Fibroblast of mammary gland (primary cell): ENCODE measurements around the gene TVP23A.
"Not testable (repeated sequence)": the region's sequence is repeated elsewhere in the genome, so short reads cannot be mapped to it uniquely, and the experiment has no call there.

Experiments
- DNase-seq: peaks from one replicate; pipeline ENCODE4 v3.0.0-alpha.2; 2010; ENCODE audit warnings: low read depth
- H3K4me3 ChIP-seq: 2 replicates; pipeline ENCODE4 v1.5.1; 2011; ENCODE audit warnings: low read depth, mild to moderate bottlenecking, low read length, moderate library complexity; ENCODE audit not compliant: control insufficient read depth
- TF ChIP-seq, protein P1 (sequence below): conservative IDR thresholded peaks from 2 replicates; pipeline ENCODE4 v1.5.1; 2011; ENCODE audit warnings: low read depth, low read length, inconsistent platforms; ENCODE audit not compliant: control insufficient read depth, insufficient read depth

Gene TVP23A

DNA sequence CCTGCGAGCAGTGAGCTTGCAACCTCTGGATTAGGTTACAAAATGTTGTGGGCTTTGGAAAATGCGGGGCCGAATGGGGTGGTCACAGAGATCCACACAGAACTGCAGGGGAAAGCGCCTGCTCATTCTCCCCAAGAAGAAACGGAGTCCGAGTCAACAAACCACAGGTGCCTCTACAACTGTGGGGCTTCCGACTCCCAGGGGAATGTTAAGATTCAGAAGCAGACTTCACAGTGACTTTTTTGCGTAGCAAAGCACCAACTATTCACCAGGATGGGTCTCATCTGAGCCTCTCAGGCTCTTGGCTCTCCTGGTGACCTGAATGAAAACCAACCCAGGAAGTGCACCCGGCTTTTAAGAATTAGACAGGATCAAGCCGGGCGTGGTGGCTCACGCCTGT lies 41.2 kb downstream of the TVP23A start:
- TF ChIP-seq, protein P1, sequence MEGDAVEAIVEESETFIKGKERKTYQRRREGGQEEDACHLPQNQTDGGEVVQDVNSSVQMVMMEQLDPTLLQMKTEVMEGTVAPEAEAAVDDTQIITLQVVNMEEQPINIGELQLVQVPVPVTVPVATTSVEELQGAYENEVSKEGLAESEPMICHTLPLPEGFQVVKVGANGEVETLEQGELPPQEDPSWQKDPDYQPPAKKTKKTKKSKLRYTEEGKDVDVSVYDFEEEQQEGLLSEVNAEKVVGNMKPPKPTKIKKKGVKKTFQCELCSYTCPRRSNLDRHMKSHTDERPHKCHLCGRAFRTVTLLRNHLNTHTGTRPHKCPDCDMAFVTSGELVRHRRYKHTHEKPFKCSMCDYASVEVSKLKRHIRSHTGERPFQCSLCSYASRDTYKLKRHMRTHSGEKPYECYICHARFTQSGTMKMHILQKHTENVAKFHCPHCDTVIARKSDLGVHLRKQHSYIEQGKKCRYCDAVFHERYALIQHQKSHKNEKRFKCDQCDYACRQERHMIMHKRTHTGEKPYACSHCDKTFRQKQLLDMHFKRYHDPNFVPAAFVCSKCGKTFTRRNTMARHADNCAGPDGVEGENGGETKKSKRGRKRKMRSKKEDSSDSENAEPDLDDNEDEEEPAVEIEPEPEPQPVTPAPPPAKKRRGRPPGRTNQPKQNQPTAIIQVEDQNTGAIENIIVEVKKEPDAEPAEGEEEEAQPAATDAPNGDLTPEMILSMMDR, result no peak
- H3K4me3 ChIP-seq, result no peak overlapping the region
- no peak for DNase-seq

DNA sequence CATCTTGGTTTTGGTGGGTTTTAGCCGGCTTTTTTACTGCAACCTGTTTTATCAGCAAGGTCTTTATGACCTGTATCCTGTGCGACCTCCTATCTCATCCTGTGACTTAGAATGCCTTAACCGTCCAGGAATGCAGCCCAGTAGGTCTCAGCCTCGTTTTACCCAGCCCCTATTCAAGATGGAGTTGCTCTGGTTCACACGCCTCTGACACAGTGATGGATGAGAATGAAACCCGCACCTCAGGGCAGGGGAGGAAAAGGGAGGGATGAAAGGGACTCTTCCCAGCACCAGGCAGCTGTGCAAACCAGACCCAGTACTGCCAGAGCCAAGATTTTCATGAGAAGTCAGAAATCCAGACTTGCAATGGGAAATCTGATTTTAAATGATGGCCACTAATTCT lies 41.7 kb downstream of the TVP23A start:
- not testable (repeated sequence) for DNase-seq, H3K4me3 ChIP-seq

DNA sequence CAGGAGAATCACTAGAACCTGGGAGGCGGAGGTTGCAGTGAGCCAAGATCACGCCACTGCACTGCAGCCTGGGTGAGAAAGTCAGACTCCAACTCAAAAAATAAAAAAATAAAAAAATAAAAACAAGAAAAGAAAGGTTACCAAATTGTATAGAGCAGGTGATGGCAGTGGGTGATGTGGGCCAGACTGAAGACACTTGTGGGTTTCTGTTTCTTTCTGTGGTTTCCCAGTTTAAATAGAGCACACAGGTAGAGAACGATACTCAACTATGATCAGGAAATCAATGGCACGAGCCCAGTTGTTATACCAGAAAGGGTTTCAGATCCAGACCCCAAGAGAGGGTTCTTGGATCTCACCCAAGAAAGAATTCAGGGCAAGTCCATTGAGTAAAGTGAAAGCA lies 42.3 kb downstream of the TVP23A start:
- H3K4me3 ChIP-seq, result no peak overlapping the region
- DNase-seq, result no peak
- TF ChIP-seq, protein P1, result no peak

DNA sequence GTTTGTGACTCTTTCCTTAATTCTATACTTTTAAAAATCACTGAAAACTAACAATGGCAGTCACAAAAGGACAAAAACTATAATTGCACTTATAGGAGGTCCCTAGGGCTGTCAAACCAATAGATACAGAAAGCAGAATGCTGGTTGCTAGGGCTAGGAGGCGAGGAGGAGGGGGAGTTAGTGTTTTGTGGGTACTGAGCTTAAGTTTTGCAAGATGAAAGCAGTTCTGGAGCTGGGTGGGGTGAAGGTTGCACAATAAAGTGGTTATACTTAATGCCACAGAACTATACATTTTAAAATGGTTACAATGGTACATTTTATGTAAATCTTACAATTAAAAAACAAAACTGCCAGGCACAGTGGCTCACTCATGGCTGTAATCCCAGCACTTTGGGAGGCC lies 47.7 kb downstream of the TVP23A start:
- TF ChIP-seq, protein P1, result no peak
- H3K4me3 ChIP-seq, result no peak overlapping the region
- DNase-seq, result peak; percentile 10

DNA sequence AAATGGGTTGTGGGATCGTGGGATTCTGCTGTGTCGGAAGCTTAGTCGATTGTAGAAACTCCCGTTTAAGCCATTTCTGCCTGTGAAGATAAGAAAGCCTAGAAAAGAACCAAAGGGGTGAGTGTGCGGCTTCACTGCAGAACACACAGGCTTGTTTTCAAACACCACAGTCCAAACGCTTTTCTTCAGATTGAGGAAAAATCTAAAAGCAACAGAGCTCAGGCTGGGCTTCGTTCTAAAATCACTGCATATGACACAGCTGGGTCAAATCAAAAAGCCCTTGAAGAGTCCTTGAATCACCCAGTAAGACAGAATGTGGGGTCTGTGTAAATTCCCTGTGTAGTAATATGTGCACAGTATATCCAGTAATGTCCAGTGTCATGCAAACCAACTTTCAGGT lies 49.2 kb downstream of the TVP23A start:
- no peak overlapping the region for H3K4me3 ChIP-seq
- no peak for DNase-seq
- TF ChIP-seq, protein P1, result no peak

DNA sequence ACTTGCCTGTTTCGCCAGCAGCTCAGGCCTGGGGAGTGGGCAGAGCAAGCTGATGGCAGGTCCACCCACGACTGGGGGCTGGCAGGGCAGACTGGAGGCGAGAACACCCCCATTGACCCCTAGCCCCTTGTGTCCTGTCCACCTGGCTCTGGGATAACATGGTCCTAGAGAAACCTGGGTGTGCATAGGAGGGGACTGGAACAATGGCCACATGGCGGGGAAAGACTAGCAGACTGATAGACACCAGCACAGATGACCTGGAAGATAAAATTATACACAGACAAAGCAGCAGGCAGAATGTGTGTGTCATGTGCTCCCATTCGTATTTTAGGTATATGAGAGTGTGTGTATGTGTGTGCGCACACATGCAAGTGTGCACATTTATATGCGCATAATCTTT lies 51.5 kb downstream of the TVP23A start:
- no peak for DNase-seq
- TF ChIP-seq, protein P1, result no peak
- H3K4me3 ChIP-seq, result no peak overlapping the region

DNA sequence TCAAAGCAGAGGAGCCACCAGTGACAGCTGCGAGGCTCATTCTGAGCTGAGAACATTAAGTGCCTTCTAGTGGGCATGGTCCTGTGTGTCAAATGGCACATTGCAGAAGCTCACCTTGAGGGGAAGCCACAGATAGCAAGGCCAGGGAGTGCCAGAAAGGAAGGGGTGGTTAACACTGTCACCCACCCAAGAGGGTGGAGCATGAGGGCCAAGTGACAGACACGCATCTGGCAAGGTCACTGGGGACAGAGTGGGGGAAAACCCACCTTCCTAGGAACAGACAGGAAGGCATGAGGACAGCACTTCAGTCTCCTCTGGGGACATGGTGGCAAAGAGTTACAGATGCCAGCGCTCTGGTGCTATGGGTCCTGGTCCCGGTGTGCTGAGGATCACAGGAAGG lies 52.8 kb downstream of the TVP23A start:
- DNase-seq, result no peak
- TF ChIP-seq, protein P1, result no peak
- no peak overlapping the region for H3K4me3 ChIP-seq
